Activated CD8-positive, alpha-beta T cell treated with anti-CD3 and anti-CD28 coated beads, Interleukin-2, amount 10 ng/mL, durations not matched to agents 7 days and 5 days (primary cell): ENCODE results near the gene LMTK3. TPM values are rescaled to one million over a fixed set of nuclear protein-coding genes. Genes with fewer than 3 reads are reported as not detected.

ENCODE experiments used
- ATAC-seq: fragments of 150-1000 bp; cut with Tn5 transposase; one replicate; pipeline ENCODE4 v1.10.0; 2021; ENCODE audit warnings: moderate library complexity
- CTCF ChIA-PET: fragments of 350-600 bp; sonication (Branson Sonifier 250); formaldehyde crosslinking; loops from one replicate; lab custom pipeline; 2021; ENCODE audit warnings: antibody characterized with exemption; lab: Charles Lee
- POLR2A ChIA-PET: fragments of 350-600 bp; sonication (Branson Sonifier 250); formaldehyde crosslinking; loops from one replicate; lab custom pipeline; 2021; ENCODE audit warnings: antibody characterized with exemption; lab: Charles Lee
- DNase-seq: peaks from one replicate; pipeline ENCODE4 v3.0.0-alpha.2; 2020
- H3K27ac Mint-ChIP-seq: one replicate; pipeline ENCODE4 v1.8.0; 2021; ENCODE audit warnings: mild to moderate bottlenecking, mixed read lengths
- H3K27me3 Mint-ChIP-seq: one replicate; pipeline ENCODE4 v1.8.0; 2021; ENCODE audit warnings: low read depth, mixed read lengths
- H3K36me3 Mint-ChIP-seq: one replicate; pipeline ENCODE4 v1.8.0; 2021; ENCODE audit warnings: low read depth, mixed read lengths
- H3K4me1 Mint-ChIP-seq: one replicate; pipeline ENCODE4 v1.8.0; 2021; ENCODE audit warnings: low read depth, mixed read lengths
- H3K4me3 Mint-ChIP-seq: one replicate; pipeline ENCODE4 v1.8.0; 2021; ENCODE audit warnings: mild to moderate bottlenecking, mixed read lengths
- H3K9me3 Mint-ChIP-seq: one replicate; pipeline ENCODE4 v1.8.0; 2022; ENCODE audit warnings: mixed read lengths; ENCODE audit not compliant: insufficient read depth
- total RNA-seq, 2 experiments: library from RNA; stranded (reverse); gene quantifications; one replicate each; pipeline ENCODE4 v1.2.3, GENCODE V29; 2021

Gene LMTK3
- total RNA-seq, 2 experiments from 2014 or later = 2.8 to 3.7 TPM

DNA sequence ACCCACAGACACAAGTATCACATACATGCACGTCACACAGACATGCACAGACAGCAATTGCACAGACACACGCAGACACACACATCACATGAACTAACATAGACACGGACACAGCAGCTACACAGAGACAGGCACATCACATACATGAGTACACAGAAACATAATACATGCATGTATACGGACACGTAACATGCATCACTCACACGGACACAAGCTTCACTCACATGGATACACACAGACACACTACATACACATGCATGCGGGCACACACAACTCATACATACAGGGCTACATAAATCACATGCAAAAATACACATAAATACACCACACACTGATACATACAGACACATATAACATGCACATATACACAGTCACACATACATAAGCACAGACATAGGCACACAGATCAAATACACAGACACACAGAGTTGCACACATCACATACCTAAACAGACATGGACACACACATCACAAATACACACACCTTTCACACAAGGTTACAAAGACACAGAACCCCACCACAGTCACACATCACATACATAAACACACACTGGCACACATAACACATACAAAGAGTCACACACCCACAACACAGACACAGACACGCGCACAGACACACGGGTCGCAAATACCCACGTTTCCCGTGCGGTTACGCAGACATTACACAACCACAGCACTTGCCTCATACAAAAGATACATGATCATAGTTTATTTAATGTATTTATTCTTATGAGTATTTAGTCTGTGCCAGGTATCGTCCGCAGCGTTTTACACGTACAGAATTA is 1.1 kb upstream of the LMTK3 start:
- Mint-ChIP-seq H3K4me3 (no peak overlapping the region), H3K27me3 (no peaks in the 10 kb centered on the region), H3K9me3 (no peaks in the 10 kb centered on the region), H3K27ac (no peak overlapping the region), H3K36me3 (no peaks in the 10 kb centered on the region), H3K4me1 (peaks cover 18% of the 10 kb centered on the region)
- no peak for ATAC-seq
- ChIA-PET CTCF (interaction anchor here (3.5 kb wide), 1 partner anchor 71 kb away, joined by 18 read pairs; no protein-coding TSS in a partner anchor), POLR2A (interaction anchor here (0.5 kb wide), 1 partner anchor 1164 kb away, joined by 3 read pairs; the partner anchor contains the start of gene DHX34)
- DNase-seq = no peak

GRCh38 chr19:48511321-48511731 is 309 bp downstream of the LMTK3 start:
- peak overlapping the region; percentile 78 for H3K4me3 Mint-ChIP-seq
- H3K27ac Mint-ChIP-seq = no peak overlapping the region
- DNase-seq (no peak), ATAC-seq (peak; percentile 6)
- no peaks in the 10 kb centered on the region for H3K36me3 Mint-ChIP-seq
- H3K27me3 Mint-ChIP-seq = no peaks in the 10 kb centered on the region
- peaks cover 18% of the 10 kb centered on the region for H3K4me1 Mint-ChIP-seq
- CTCF ChIA-PET = interaction anchor here (8.3 kb wide), 1 partner anchor 75 kb away, joined by 166 read pairs; no protein-coding TSS in a partner anchor
- H3K9me3 Mint-ChIP-seq = no peaks in the 10 kb centered on the region
- POLR2A ChIA-PET = interaction anchor here (1.0 kb wide), 1 partner anchor 108 kb away, joined by 3 read pairs; the partner anchor contains the start of genes RPL18 and SPHK2

GRCh38 chr19:48510421-48511268 is 990 bp downstream of the LMTK3 start:
- Mint-ChIP-seq H3K4me1 (peaks cover 18% of the 10 kb centered on the region), H3K36me3 (no peaks in the 10 kb centered on the region), H3K27ac (peak overlapping the region; percentile 21), H3K4me3 (peak overlapping the region; percentile 78), H3K27me3 (no peaks in the 10 kb centered on the region), H3K9me3 (no peaks in the 10 kb centered on the region)
- DNase-seq = peak; percentile 85
- ChIA-PET POLR2A (interaction anchor here (1.0 kb wide), 1 partner anchor 108 kb away, joined by 3 read pairs; the partner anchor contains the start of genes RPL18 and SPHK2), CTCF (interaction anchor here (0.8 to 8.3 kb wide), 2 partner anchors 21 to 76 kb away, joined by 3 to 166 read pairs; no protein-coding TSS in a partner anchor)
- ATAC-seq = peak; percentile 43

GRCh38 chr19:48509467-48510194 is 2.0 kb downstream of the LMTK3 start:
- CTCF ChIA-PET = interaction anchor here (1.1 to 8.3 kb wide), 2 partner anchors 20 to 77 kb away, joined by 3 to 166 read pairs; no protein-coding TSS in a partner anchor
- ATAC-seq (no peak), DNase-seq (no peak)
- H3K27ac Mint-ChIP-seq = peak overlapping the region; percentile 17
- H3K9me3 Mint-ChIP-seq = no peaks in the 10 kb centered on the region
- H3K27me3 Mint-ChIP-seq = no peaks in the 10 kb centered on the region
- peaks cover 18% of the 10 kb centered on the region for H3K4me1 Mint-ChIP-seq
- no peak overlapping the region for H3K4me3 Mint-ChIP-seq
- POLR2A ChIA-PET = no interaction called here
- no peaks in the 10 kb centered on the region for H3K36me3 Mint-ChIP-seq

DNA sequence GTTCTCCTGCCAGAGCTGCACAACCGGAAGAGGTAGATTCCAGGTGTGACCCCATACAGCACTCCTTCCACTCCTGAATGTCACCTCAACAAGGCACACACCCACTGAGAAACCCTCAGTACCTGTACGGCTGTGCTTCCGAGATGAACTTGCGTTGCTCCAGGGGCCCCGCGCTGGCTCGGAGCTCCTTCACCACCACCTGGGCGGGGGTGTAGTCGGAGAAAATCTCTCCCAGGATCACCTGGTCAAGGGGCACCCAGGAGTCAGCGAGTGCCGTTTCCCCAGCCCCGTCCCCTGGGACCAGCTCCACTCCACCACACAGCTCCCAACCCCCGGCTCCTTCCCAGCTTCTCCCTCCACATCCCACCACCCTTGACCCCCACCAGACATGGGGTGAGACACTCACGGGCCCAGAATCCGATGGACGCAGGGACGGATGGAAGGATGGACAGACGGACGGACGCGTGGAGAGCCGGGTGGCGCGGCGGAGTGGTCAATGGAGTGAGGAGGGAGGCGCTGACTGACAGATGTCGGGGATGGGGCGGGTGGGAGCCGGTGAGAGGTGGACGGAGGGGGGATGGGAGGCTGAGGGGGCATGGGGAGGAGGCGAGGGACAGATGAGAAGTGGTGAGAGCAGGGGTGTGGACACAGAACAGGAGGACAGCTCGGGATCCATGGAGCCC is 2.8 kb downstream of the LMTK3 start:
- POLR2A ChIA-PET = no interaction called here

DNA sequence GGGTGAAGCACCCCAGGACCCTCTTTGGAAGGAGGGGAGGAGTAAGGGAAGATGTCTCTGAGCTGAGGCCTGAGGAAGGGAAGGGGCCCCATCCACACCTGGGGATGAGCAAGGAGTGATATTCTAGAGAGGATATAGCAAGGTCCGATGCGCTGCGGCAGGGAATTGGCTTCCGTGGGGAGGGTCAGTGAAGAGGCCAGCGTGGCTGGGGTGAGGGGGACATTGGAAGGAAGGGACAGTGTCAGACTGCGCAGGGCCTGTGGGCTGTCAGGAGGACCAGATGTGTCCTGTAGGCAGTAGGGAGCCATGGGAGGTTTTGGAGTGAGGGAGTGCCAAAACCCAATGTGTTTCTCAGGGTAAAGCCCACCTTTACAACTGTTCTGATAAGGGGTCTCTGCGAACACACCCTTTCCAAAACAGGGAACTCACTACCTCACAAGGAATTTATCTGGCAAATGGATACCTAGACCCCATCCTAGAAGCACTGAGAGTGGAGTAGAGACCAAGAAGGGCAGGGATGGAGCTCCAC is 3.7 kb downstream of the LMTK3 start:
- no peak overlapping the region for H3K27ac Mint-ChIP-seq
- CTCF ChIA-PET = interaction anchor here (1.1 to 8.3 kb wide), 8 partner anchors 11 to 111 kb away, joined by 3 to 166 read pairs (median 4); partner anchors contain the start of genes RPL18 and SPHK2

More for the DNA sequence above, 2.8 kb downstream of the LMTK3 start:
- no peak overlapping the region for H3K27ac Mint-ChIP-seq
- DNase-seq (no peak), ATAC-seq (no peak)
- H3K36me3 Mint-ChIP-seq = no peaks in the 10 kb centered on the region
- no peak overlapping the region for H3K4me3 Mint-ChIP-seq
- peaks cover 12% of the 10 kb centered on the region for H3K4me1 Mint-ChIP-seq
- no peaks in the 10 kb centered on the region for H3K27me3 Mint-ChIP-seq
- CTCF ChIA-PET = interaction anchor here (1.1 to 8.3 kb wide), 2 partner anchors 19 to 78 kb away, joined by 3 to 166 read pairs; no protein-coding TSS in a partner anchor
- no peaks in the 10 kb centered on the region for H3K9me3 Mint-ChIP-seq

GRCh38 chr19:48506138-48506733 is 5.4 kb downstream of the LMTK3 start:
- ATAC-seq (peak; percentile 32), DNase-seq (peak; percentile 52)
- Mint-ChIP-seq H3K4me1 (peaks cover 29% of the 10 kb centered on the region), H3K27me3 (no peaks in the 10 kb centered on the region), H3K9me3 (no peaks in the 10 kb centered on the region), H3K27ac (no peak overlapping the region), H3K4me3 (no peak overlapping the region), H3K36me3 (no peaks in the 10 kb centered on the region)
- POLR2A ChIA-PET = interaction anchor here (1.3 kb wide), 1 partner anchor 78 kb away, joined by 4 read pairs; no protein-coding TSS in a partner anchor
- CTCF ChIA-PET = interaction anchor here (0.7 to 8.3 kb wide), 19 partner anchors 8 to 403 kb away, joined by 3 to 166 read pairs (median 4); partner anchors contain the start of gene DBP

More for the DNA sequence above, 3.7 kb downstream of the LMTK3 start:
- Mint-ChIP-seq H3K4me3 (no peak overlapping the region), H3K27me3 (no peaks in the 10 kb centered on the region), H3K4me1 (peaks cover 14% of the 10 kb centered on the region), H3K36me3 (no peaks in the 10 kb centered on the region), H3K9me3 (no peaks in the 10 kb centered on the region)
- no peak for ATAC-seq
- POLR2A ChIA-PET = no interaction called here
- DNase-seq = no peak

- no peak for ATAC-seq
- H3K4me3 Mint-ChIP-seq = no peak overlapping the region
Measured at GRCh38 chr19:48502350-48503018, 9.2 kb downstream of the LMTK3 start.

DNA sequence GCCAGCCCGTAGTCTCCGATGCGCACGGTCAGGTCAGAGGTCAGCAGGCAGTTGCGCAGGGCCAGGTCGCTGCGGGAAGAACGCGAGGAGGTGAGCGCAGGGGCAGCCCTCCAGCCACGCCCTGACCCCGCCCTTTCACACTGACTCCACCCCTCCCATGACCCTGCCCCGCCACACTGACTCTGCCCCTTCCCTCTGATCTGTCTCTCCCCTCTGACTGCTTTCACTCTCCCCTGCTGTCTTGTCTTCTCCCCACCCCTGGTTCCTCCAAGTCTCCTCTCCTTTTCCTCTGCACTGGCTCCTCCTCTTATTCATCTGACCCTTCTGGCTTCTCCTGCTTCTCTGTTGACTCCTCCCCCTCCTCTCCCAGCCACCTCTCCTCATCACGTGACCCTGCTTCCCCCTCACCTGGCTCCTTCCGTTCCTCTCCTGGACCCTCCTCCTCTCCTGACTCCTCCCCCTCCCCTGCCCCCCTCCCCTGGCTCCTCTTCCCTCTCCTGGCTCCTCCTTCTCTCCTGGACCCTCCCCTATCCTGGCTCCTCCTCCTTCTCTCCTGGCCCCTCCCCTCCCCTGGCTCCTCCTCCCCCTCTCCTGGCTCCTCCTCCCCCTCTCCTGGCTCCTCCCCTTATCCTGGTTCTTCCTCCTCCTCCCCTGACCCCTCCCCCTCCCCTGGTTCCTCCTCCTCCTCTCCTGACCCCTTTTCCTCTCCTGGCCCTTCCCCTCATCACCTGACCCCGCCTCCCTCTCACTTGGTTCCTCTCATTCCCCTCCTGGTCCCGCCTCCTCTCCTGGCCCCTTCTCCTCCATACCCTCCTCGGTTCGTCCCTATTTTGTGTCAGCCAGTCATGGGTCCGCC is 9.9 kb downstream of the LMTK3 start:
- Mint-ChIP-seq H3K4me3 (peak overlapping the region; percentile 48), H3K27me3 (no peaks in the 10 kb centered on the region), H3K27ac (peak overlapping the region; percentile 78), H3K36me3 (no peaks in the 10 kb centered on the region), H3K4me1 (peaks cover 25% of the 10 kb centered on the region), H3K9me3 (no peaks in the 10 kb centered on the region)
- DNase-seq = peak; percentile 77
- ATAC-seq = peak; percentile 67
- POLR2A ChIA-PET = interaction anchor here (0.6 kb wide), 1 partner anchor 79 kb away, joined by 3 read pairs; no protein-coding TSS in a partner anchor
- CTCF ChIA-PET = interaction anchor here (1.0 to 1.2 kb wide), 2 partner anchors 83 to 88 kb away, joined by 3 to 6 read pairs; no protein-coding TSS in a partner anchor

More at GRCh38 chr19:48502350-48503018, 9.2 kb downstream of the LMTK3 start:
- H3K27me3 Mint-ChIP-seq = no peaks in the 10 kb centered on the region
- H3K36me3 Mint-ChIP-seq = no peaks in the 10 kb centered on the region
- POLR2A ChIA-PET = interaction anchor here (0.6 kb wide), 1 partner anchor 78 kb away, joined by 3 read pairs; no protein-coding TSS in a partner anchor
- no peak for DNase-seq
- peaks cover 25% of the 10 kb centered on the region for H3K4me1 Mint-ChIP-seq
- CTCF ChIA-PET = interaction anchor here (1.0 to 1.2 kb wide), 2 partner anchors 82 to 87 kb away, joined by 3 to 6 read pairs; no protein-coding TSS in a partner anchor
- no peaks in the 10 kb centered on the region for H3K9me3 Mint-ChIP-seq
- H3K27ac Mint-ChIP-seq = no peak overlapping the region
